Nephron (organoid): ENCODE measurements around the gene VTI1A.

Experiments
- H3K27ac Mint-ChIP-seq, 3 experiments: 2 replicates each; pipeline ENCODE4 v1.8.0; 2020; ENCODE audit warnings: mixed read lengths in 3 of 3, mild to moderate bottlenecking in 2 of 3, moderate library complexity in 1 of 3
- H3K27me3 Mint-ChIP-seq: 2 replicates; pipeline ENCODE4 v1.8.0; 2021; ENCODE audit warnings: low read depth, mild to moderate bottlenecking, moderate library complexity, mixed read lengths
- H3K36me3 Mint-ChIP-seq: 2 replicates; pipeline ENCODE4 v1.8.0; 2020; ENCODE audit warnings: low read depth, mixed read lengths
- H3K4me1 Mint-ChIP-seq: 2 replicates; pipeline ENCODE4 v1.8.0; 2020; ENCODE audit warnings: mixed read lengths
- H3K4me3 Mint-ChIP-seq, 3 experiments: 2 replicates each; pipeline ENCODE4 v1.8.0; 2020; ENCODE audit warnings: mild to moderate bottlenecking in 3 of 3, mixed read lengths in 3 of 3, moderate library complexity in 2 of 3
- H3K9me3 Mint-ChIP-seq: 2 replicates; pipeline ENCODE4 v1.8.0; 2020; ENCODE audit warnings: mixed read lengths
- TF ChIP-seq, protein P1 (sequence below), 3 experiments: fragments of 200-600 bp; sonication (generic); IDR thresholded peaks; one replicate each; pipeline ENCODE4 v1.5.0; 2021; ENCODE audit warnings: antibody characterized with exemption in 3 of 3; ENCODE audit not compliant: unreplicated experiment in 3 of 3

VTI1A gene

DNA sequence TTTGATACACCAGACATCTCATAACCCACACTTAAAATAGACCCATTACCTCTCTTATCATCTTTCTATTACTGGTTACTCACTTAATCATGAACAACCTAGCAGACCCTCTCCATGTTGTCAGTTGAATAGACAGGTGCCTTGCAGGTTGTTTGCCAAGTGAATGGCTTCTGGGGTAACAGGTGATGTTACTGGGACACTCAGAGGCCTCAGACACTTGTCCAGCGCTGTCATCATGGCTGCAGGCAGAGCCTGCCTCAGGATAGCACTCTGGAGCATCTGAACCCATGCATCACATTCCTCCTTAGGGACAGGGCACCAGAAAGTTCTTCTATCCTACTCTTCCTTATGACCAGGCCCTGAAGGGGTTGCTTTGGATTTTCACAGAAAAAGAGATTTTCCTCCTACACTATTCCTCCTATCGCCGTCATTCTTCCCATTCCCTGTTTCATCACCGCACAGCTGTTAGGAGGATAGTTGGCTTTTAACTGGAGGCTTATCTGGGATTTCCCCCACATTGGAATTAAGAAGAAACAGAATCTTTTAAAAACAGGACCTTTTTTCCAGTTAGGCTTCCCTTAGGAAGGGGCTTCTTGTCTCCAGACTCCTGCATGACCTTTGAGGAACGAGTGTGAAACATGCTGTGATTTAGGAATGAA lies 182.1 kb downstream of the VTI1A start:
- TF ChIP-seq, protein P1, sequence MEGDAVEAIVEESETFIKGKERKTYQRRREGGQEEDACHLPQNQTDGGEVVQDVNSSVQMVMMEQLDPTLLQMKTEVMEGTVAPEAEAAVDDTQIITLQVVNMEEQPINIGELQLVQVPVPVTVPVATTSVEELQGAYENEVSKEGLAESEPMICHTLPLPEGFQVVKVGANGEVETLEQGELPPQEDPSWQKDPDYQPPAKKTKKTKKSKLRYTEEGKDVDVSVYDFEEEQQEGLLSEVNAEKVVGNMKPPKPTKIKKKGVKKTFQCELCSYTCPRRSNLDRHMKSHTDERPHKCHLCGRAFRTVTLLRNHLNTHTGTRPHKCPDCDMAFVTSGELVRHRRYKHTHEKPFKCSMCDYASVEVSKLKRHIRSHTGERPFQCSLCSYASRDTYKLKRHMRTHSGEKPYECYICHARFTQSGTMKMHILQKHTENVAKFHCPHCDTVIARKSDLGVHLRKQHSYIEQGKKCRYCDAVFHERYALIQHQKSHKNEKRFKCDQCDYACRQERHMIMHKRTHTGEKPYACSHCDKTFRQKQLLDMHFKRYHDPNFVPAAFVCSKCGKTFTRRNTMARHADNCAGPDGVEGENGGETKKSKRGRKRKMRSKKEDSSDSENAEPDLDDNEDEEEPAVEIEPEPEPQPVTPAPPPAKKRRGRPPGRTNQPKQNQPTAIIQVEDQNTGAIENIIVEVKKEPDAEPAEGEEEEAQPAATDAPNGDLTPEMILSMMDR (IDR thresholded peaks at IDR 0.05; ENCODE audit: unreplicated experiment in 3 of 3): no peak
- Mint-ChIP-seq H3K4me3 (no peak overlapping the region), H3K4me1 (peaks cover 18% of the 10 kb centered on the region), H3K9me3 (no peaks in the 10 kb centered on the region), H3K36me3 (no peaks in the 10 kb centered on the region), H3K27me3 (no peaks in the 10 kb centered on the region), H3K27ac (peak overlapping the region in 1 of 3 experiments; percentile 30)

DNA sequence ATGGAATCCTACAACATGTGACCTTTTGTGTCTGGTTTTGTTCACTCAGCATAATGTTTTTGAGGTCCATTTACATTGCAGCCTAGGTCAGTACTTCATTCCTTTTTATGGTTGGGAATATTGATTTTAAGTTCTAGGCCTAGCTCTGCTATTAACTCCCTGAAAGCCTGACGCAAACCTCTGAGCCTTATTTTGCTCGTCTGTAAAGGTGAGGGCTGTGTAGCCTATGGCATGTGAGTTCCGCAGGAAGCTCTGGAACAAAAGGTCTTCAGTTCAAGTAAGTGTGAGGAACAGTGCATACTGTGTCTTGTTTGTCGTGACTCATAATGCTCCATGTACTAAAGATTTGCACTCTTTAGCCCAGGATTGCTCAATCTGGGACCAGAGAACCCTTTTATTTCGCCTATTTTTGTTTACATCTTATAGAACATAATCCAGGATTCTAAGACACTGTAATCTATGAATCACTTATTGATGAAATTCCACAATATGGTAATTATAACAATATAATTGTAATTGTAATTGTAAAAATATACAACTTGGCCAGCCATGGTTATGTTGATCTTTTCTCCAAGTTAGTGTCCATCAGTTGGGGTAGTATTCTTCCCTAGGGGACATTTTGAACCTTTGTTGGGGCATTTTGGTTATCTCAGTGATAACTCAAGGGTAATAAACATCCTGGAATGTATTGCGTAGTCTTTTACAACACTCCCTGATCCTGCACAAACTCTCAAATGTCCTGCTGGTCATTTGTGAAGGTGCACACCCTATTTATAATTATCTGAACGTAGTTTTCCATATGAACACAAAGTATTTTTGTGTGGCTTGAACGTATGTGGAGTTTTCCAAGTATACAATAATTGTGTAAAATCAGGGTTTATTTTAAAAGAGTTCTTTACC lies 184.7 kb downstream of the VTI1A start:
- Mint-ChIP-seq H3K9me3 (no peaks in the 10 kb centered on the region), H3K36me3 (no peaks in the 10 kb centered on the region), H3K4me3 (no peak overlapping the region), H3K4me1 (peaks cover 26% of the 10 kb centered on the region), H3K27me3 (no peaks in the 10 kb centered on the region), H3K27ac (peak overlapping the region in 1 of 3 experiments; percentile 44)
- TF ChIP-seq, protein P1 (IDR thresholded peaks at IDR 0.05; ENCODE audit: unreplicated experiment in 3 of 3): no peak

DNA sequence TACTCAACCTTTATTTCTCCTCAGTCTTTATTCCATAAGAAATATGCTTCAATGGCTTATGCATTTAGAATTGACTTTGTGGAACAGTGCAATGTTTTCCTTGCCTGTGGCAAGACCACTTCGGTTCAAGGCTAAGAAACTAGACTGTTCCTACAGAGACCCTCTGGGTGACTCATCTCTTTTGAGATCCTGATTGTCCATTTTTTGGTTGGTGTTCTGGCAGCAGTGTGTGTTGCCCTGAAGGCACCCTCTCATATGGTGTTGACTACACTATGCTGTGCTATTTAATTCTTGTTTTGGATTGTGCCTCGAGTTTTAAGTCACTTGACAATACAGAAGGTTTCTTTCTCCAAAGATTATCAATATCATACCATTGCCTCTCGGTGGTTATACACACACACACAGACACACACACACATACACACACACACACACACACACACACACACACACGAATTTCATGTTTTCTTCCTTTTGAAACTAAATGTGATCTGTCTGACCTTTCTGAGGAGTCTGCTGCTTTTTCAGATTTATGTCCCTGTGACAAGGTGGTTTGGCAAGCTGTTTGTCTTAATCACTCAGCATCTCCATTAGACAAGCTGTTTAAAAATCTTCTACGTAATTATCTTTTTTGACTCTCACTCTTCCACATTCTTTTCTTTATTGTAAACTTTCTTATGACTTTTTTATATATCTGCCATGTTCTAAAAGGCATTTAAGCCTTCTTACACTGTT lies 187.2 kb downstream of the VTI1A start:
- no peaks in the 10 kb centered on the region for H3K9me3 Mint-ChIP-seq
- no peaks in the 10 kb centered on the region for H3K36me3 Mint-ChIP-seq
- peak overlapping the region in 1 of 3 experiments; percentile 5 for H3K27ac Mint-ChIP-seq
- H3K27me3 Mint-ChIP-seq: no peaks in the 10 kb centered on the region
- TF ChIP-seq, protein P1 (IDR thresholded peaks at IDR 0.05; ENCODE audit: unreplicated experiment in 3 of 3): no peak
- H3K4me3 Mint-ChIP-seq: no peak overlapping the region
- H3K4me1 Mint-ChIP-seq: peaks cover 21% of the 10 kb centered on the region

DNA sequence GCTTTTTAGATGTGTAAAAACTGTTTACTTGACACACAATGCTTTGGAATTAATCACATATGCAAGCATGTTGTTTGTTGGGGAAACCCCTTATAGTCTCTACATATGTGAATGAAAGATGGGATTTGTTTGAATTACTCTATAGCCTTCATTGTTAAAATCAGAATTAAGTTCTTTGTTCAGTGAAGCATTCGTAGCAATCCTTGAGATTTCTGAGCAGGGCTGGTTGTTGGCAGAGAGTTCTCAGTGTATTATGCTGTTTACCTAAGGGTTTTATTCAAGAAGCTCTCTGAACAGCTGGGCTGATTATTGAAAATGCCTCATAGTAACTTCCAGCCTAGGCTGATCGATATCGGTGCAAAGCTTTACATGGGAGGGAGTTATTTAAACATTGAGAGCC lies 190.9 kb downstream of the VTI1A start:
- no peaks in the 10 kb centered on the region for H3K36me3 Mint-ChIP-seq
- no peaks in the 10 kb centered on the region for H3K9me3 Mint-ChIP-seq
- no peaks in the 10 kb centered on the region for H3K27me3 Mint-ChIP-seq
- H3K4me1 Mint-ChIP-seq: peaks cover 17% of the 10 kb centered on the region
- no peak overlapping the region for H3K4me3 Mint-ChIP-seq
- TF ChIP-seq, protein P1 (IDR thresholded peaks at IDR 0.05; ENCODE audit: unreplicated experiment in 3 of 3): no peak
- H3K27ac Mint-ChIP-seq: no peak overlapping the region

DNA sequence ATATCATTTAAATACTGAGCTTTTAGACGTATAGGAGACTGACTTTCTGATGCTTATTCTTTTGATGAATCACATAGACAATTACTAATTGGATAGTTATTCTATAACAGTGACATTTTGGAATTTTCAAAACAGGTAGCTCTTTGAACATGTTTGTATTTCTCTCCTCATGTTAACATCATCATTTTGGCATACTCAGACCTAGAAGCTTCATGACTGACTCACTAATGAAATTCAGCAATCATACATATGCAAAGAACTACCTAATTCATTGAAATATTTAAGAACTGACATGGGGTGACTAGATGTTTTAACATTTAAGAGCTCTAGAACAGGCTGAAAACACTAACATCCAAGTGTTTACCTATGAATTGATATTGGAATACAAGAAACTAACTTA lies 192.3 kb downstream of the VTI1A start:
- TF ChIP-seq, protein P1 (IDR thresholded peaks at IDR 0.05; ENCODE audit: unreplicated experiment in 3 of 3): no peak
- Mint-ChIP-seq H3K4me3 (no peak overlapping the region), H3K27ac (no peak overlapping the region), H3K27me3 (no peaks in the 10 kb centered on the region), H3K9me3 (no peaks in the 10 kb centered on the region), H3K36me3 (no peaks in the 10 kb centered on the region), H3K4me1 (peaks cover 7% of the 10 kb centered on the region)
